HG02759 (cell line): ENCODE data around the gene PRRT3.
"Not testable (repeated sequence)": the region's sequence is repeated elsewhere in the genome, so short reads cannot be mapped to it uniquely, and the experiment has no call there.

Source experiments
- ATAC-seq: cut with Tn5 transposase; IDR thresholded peaks from one replicate; pipeline ENCODE4 v1.9.1; 2021; ENCODE audit warnings: mild to moderate bottlenecking, moderate library complexity; ENCODE audit not compliant: unreplicated experiment

PRRT3 gene

GRCh38 chr3:9918261-9919038 is 33.8 kb downstream of the PRRT3 start:
- no peak for ATAC-seq

- ATAC-seq = no peak
These were observed 34.4 kb downstream of the PRRT3 start for GRCh38 chr3:9917820-9918219.

GRCh38 chr3:9916734-9917680 is 35.2 kb downstream of the PRRT3 start, which contains the start of gene IL17RC:
IL17RC (plus strand) TSS chr3:9917098; CDS start chr3:9917316, 218 bp downstream.
- ATAC-seq = no peak

GRCh38 chr3:9916346-9916733 is 35.9 kb downstream of the PRRT3 start:
- no peak for ATAC-seq

- peak; percentile 54 for ATAC-seq
These were observed 36.7 kb downstream of the PRRT3 start for GRCh38 chr3:9915254-9916141.

GRCh38 chr3:9914559-9915253 is 37.5 kb downstream of the PRRT3 start:
- peak; percentile 36 for ATAC-seq

GRCh38 chr3:9914011-9914410 is 38.2 kb downstream of the PRRT3 start:
- no peak for ATAC-seq

- ATAC-seq = no peak
These were observed 38.6 kb downstream of the PRRT3 start for GRCh38 chr3:9913601-9914000.

- no peak for ATAC-seq
These were observed 39.8 kb downstream of the PRRT3 start for GRCh38 chr3:9912294-9912935.

GRCh38 chr3:9911863-9912262 is 40.3 kb downstream of the PRRT3 start:
- no peak for ATAC-seq

GRCh38 chr3:9909221-9910013 is 42.8 kb downstream of the PRRT3 start:
- ATAC-seq = no peak

- no peak for ATAC-seq
These were observed 43.9 kb downstream of the PRRT3 start for GRCh38 chr3:9908286-9908685.

GRCh38 chr3:9906480-9906879 is 45.7 kb downstream of the PRRT3 start:
- ATAC-seq = no peak

- ATAC-seq = no peak
These were observed 48.3 kb downstream of the PRRT3 start for GRCh38 chr3:9903904-9904303.

GRCh38 chr3:9903238-9903624 is 49.0 kb downstream of the PRRT3 start:
- ATAC-seq = no peak

GRCh38 chr3:9902372-9903237 is 49.6 kb downstream of the PRRT3 start, which contains the start of gene IL17RE:
IL17RE (plus strand) TSS chr3:9902848; CDS start chr3:9902933, 85 bp downstream.
- ATAC-seq = no peak

- ATAC-seq = no peak
These were observed 50.2 kb downstream of the PRRT3 start for GRCh38 chr3:9901967-9902366.

GRCh38 chr3:9900965-9901415 is 51.2 kb downstream of the PRRT3 start:
- ATAC-seq = not testable (repeated sequence)
